Measurements from ENCODE around the gene LAGE3. TPM values are rescaled to one million over a fixed set of nuclear protein-coding genes. Genes with fewer than 3 reads are reported as not detected.

The LAGE3 gene
- total RNA-seq, 2 donors from 2014 or later: 20.1 to 32.9 TPM

GRCh38 chrX:154517101-154517781, 38.2 kb upstream of the LAGE3 start:
- peaks cover 0 to 7% of the 10 kb centered on the region in 2 donors for H3K4me1 ChIP-seq
- H3K27me3 ChIP-seq: no peaks in the 10 kb centered on the region
- TF ChIP-seq CTCF (IDR thresholded peaks at IDR 0.05): no peak
- no peak for DNase-seq (ENCODE audit: low spot score)
- no peaks in the 10 kb centered on the region for H3K36me3 ChIP-seq
- no peaks in the 10 kb centered on the region for H3K9me3 ChIP-seq
- H3K27ac ChIP-seq: peak overlapping the region; percentile 90 to 94
- H3K4me3 ChIP-seq: peak overlapping the region in 1 of 2 donors; percentile 66

GRCh38 chrX:154516656-154517100, 37.6 kb upstream of the LAGE3 start:
- TF ChIP-seq CTCF (IDR thresholded peaks at IDR 0.05): no peak
- peak overlapping the region; percentile 90 to 94 for H3K27ac ChIP-seq
- H3K36me3 ChIP-seq: no peaks in the 10 kb centered on the region
- no peaks in the 10 kb centered on the region for H3K27me3 ChIP-seq
- no peak for DNase-seq (ENCODE audit: low spot score)
- H3K4me1 ChIP-seq: peaks cover 0 to 7% of the 10 kb centered on the region in 2 donors
- peak overlapping the region; percentile 22 to 66 for H3K4me3 ChIP-seq
- H3K9me3 ChIP-seq: no peaks in the 10 kb centered on the region

GRCh38 chrX:154515966-154516655, 37.0 kb upstream of the LAGE3 start, which contains the start of gene FAM3A:
FAM3A (minus strand) TSS chrX:154516232; CDS start chrX:154515772, 460 bp downstream.
- H3K4me3 ChIP-seq: peak within 1 kb of the TSS; percentile 66 to 70
- H3K27ac ChIP-seq: peak within 1 kb of the TSS; percentile 90 to 94
- no peaks in the 10 kb centered on the region for H3K27me3 ChIP-seq
- peaks cover 0 to 7% of the 10 kb centered on the region in 2 donors for H3K4me1 ChIP-seq
- H3K36me3 ChIP-seq: no peaks in the 10 kb centered on the region
- no peak for TF ChIP-seq CTCF (IDR thresholded peaks at IDR 0.05)
- H3K9me3 ChIP-seq: no peaks in the 10 kb centered on the region
- peak; percentile 92 for DNase-seq (ENCODE audit: low spot score)

GRCh38 chrX:154515090-154515965, 36.2 kb upstream of the LAGE3 start:
- Histone ChIP-seq H3K4me1 (peaks cover 0 to 7% of the 10 kb centered on the region in 2 donors), H3K4me3 (peak overlapping the region; percentile 66 to 70), H3K36me3 (no peaks in the 10 kb centered on the region), H3K27me3 (no peaks in the 10 kb centered on the region), H3K27ac (peak overlapping the region; percentile 90 to 94), H3K9me3 (no peaks in the 10 kb centered on the region)
- no peak for DNase-seq (ENCODE audit: low spot score)
- TF ChIP-seq CTCF (IDR thresholded peaks at IDR 0.05): no peak

- H3K4me1 ChIP-seq: peaks cover 0 to 7% of the 10 kb centered on the region in 2 donors
Measured at GRCh38 chrX:154513716-154514115, 34.6 kb upstream of the LAGE3 start.

More at GRCh38 chrX:154513716-154514115, 34.6 kb upstream of the LAGE3 start:
- H3K27me3 ChIP-seq: no peaks in the 10 kb centered on the region
- DNase-seq (ENCODE audit: low spot score): no peak
- H3K9me3 ChIP-seq: no peaks in the 10 kb centered on the region
- H3K27ac ChIP-seq: no peak overlapping the region
- TF ChIP-seq CTCF (IDR thresholded peaks at IDR 0.05): no peak
- no peak overlapping the region for H3K4me3 ChIP-seq
- H3K36me3 ChIP-seq: peaks cover 9% of the 10 kb centered on the region
